C4-2B (cell line): ENCODE measurements around the gene TWIST2.

Experiments
- ZFX ChIP-seq: fragments of 450-650 bp; IDR thresholded peaks from 2 replicates; pipeline ENCODE4 v1.6.1; 2017
- TF ChIP-seq, protein P1 (sequence below): fragments of 450-650 bp; conservative IDR thresholded peaks from 2 replicates; pipeline ENCODE4 v1.5.1; 2017; ENCODE audit warnings: mild to moderate bottlenecking

DNA sequence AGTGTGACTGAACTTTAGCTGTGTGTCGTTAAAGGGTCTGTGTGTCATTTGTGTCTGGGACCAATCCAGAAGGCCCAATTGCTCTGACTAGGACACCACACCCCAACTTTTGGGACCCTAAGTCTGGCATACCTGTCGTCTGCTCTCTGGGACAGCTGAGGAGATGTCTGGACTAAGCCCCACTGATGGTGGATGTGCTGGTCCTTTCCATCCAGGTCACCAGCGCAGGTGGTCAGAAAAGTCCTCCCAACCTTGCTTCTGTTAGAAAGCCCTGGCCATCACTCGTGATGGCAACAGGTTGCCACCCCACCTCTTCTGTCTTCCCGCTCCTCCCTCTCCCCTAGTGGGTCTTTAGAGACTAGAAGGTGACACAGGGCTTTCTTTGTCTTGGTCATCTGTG lies 37.6 kb upstream of the TWIST2 start:
- TF ChIP-seq, protein P1, sequence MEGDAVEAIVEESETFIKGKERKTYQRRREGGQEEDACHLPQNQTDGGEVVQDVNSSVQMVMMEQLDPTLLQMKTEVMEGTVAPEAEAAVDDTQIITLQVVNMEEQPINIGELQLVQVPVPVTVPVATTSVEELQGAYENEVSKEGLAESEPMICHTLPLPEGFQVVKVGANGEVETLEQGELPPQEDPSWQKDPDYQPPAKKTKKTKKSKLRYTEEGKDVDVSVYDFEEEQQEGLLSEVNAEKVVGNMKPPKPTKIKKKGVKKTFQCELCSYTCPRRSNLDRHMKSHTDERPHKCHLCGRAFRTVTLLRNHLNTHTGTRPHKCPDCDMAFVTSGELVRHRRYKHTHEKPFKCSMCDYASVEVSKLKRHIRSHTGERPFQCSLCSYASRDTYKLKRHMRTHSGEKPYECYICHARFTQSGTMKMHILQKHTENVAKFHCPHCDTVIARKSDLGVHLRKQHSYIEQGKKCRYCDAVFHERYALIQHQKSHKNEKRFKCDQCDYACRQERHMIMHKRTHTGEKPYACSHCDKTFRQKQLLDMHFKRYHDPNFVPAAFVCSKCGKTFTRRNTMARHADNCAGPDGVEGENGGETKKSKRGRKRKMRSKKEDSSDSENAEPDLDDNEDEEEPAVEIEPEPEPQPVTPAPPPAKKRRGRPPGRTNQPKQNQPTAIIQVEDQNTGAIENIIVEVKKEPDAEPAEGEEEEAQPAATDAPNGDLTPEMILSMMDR: no peak
- TF ChIP-seq ZFX: no peak
